Measurements from ENCODE around the gene PCLO.

The PCLO gene

GRCh38 chr7:82840061-82840460, 322.6 kb downstream of the PCLO start:
- DNase-seq (ENCODE audit: low read depth in 2 of 2), result no peak

- DNase-seq (ENCODE audit: low read depth in 2 of 2), result no peak
Measured at GRCh38 chr7:82839555-82839954, 323.1 kb downstream of the PCLO start.

- no peak for DNase-seq (ENCODE audit: low read depth in 2 of 2)
Measured at GRCh38 chr7:82839063-82839462, 323.6 kb downstream of the PCLO start.

GRCh38 chr7:82838314-82838713, 324.4 kb downstream of the PCLO start:
- DNase-seq (ENCODE audit: low read depth in 2 of 2), result no peak

GRCh38 chr7:82823073-82823472, 339.6 kb downstream of the PCLO start:
- no peak for DNase-seq (ENCODE audit: low read depth in 2 of 2)

- no peak for DNase-seq (ENCODE audit: low read depth in 2 of 2)
Measured at GRCh38 chr7:82821037-82821436, 341.6 kb downstream of the PCLO start.

- no peak for DNase-seq (ENCODE audit: low read depth in 2 of 2)
Measured at GRCh38 chr7:82818171-82818570, 344.5 kb downstream of the PCLO start.

GRCh38 chr7:82816272-82816671, 346.4 kb downstream of the PCLO start:
- DNase-seq (ENCODE audit: low read depth in 2 of 2), result no peak

- DNase-seq (ENCODE audit: low read depth in 2 of 2), result no peak
Measured at GRCh38 chr7:82810558-82811259, 352.0 kb downstream of the PCLO start.

- no peak for DNase-seq (ENCODE audit: low read depth in 2 of 2)
Measured at GRCh38 chr7:82808633-82809032, 354.1 kb downstream of the PCLO start.

GRCh38 chr7:82805527-82805960, 357.1 kb downstream of the PCLO start:
- DNase-seq (ENCODE audit: low read depth in 2 of 2), result no peak

GRCh38 chr7:82803411-82803810, 359.3 kb downstream of the PCLO start:
- DNase-seq (ENCODE audit: low read depth in 2 of 2), result no peak

- DNase-seq (ENCODE audit: low read depth in 2 of 2), result no peak
Measured at GRCh38 chr7:82789883-82790609, 372.6 kb downstream of the PCLO start.

GRCh38 chr7:82778021-82778420, 384.7 kb downstream of the PCLO start:
- no peak for DNase-seq (ENCODE audit: low read depth in 2 of 2)

- no peak for DNase-seq (ENCODE audit: low read depth in 2 of 2)
Measured at GRCh38 chr7:82762880-82763279, 399.8 kb downstream of the PCLO start.

GRCh38 chr7:82760831-82761230, 401.9 kb downstream of the PCLO start:
- DNase-seq (ENCODE audit: low read depth in 2 of 2), result no peak

GRCh38 chr7:82760074-82760473, 402.6 kb downstream of the PCLO start:
- DNase-seq (ENCODE audit: low read depth in 2 of 2), result no peak

- no peak for DNase-seq (ENCODE audit: low read depth in 2 of 2)
Measured at GRCh38 chr7:82755705-82756551, 406.8 kb downstream of the PCLO start.

- DNase-seq (ENCODE audit: low read depth in 2 of 2), result no peak
Measured at GRCh38 chr7:82750007-82750406, 412.7 kb downstream of the PCLO start.

GRCh38 chr7:82745820-82746219, 416.9 kb downstream of the PCLO start:
- no peak for DNase-seq (ENCODE audit: low read depth in 2 of 2)

GRCh38 chr7:82745117-82745516, 417.6 kb downstream of the PCLO start:
- no peak for DNase-seq (ENCODE audit: low read depth in 2 of 2)

GRCh38 chr7:82742163-82742562, 420.5 kb downstream of the PCLO start:
- DNase-seq (ENCODE audit: low read depth in 2 of 2), result no peak
